CD14-positive monocyte (primary cell): ENCODE data around the gene PCBP1. TPM values are rescaled to one million over a fixed set of nuclear protein-coding genes. Genes with fewer than 3 reads are reported as not detected.

Experiments
- DNase-seq, 3 donors: peaks; one replicate each; pipeline ENCODE4 v3.0.0-alpha.2; 2011 to 2022
- H2AFZ ChIP-seq: 2 replicates; pipeline ENCODE4 v1.6.0; 2012; ENCODE audit warnings: mild to moderate bottlenecking, low read depth, low read length, inconsistent platforms; ENCODE audit not compliant: insufficient read depth, poor library complexity, severe bottlenecking
- H3K27ac ChIP-seq, 2 donors: 1 replicate in 1 of 2; 2 replicates in 1 of 2; pipeline ENCODE4 v1.5.1; 2012 to 2013; ENCODE audit warnings: low read length in 2 of 2, control low read depth in 1 of 2, inconsistent platforms in 1 of 2, low read depth in 1 of 2, mild to moderate bottlenecking in 1 of 2
- H3K27me3 ChIP-seq, 2 donors: one replicate each; pipeline versions ENCODE4 v1.6.0 to v1.6.1; 2011 to 2013; ENCODE audit warnings: low read length in 2 of 2; ENCODE audit not compliant: control insufficient read depth in 2 of 2, insufficient read depth in 2 of 2
- H3K36me3 ChIP-seq, 2 donors: replicated peaks in 1 of 2; 1 replicate in 1 of 2; 2 replicates in 1 of 2; pipeline versions ENCODE4 v1.5.1 to v1.6.1; 2012 to 2013; ENCODE audit warnings: low read length in 2 of 2, control low read depth in 1 of 2, inconsistent platforms in 1 of 2, mild to moderate bottlenecking in 1 of 2; ENCODE audit not compliant: insufficient read depth in 2 of 2, control insufficient read depth in 1 of 2
- H3K4me1 ChIP-seq, 2 donors: 1 replicate in 1 of 2; 2 replicates in 1 of 2; pipeline versions ENCODE4 v1.5.1 to v1.6.1; 2012 to 2013; ENCODE audit warnings: low read length in 2 of 2, control low read depth in 1 of 2, inconsistent platforms in 1 of 2, mild to moderate bottlenecking in 1 of 2, moderate library complexity in 1 of 2; ENCODE audit not compliant: insufficient read depth in 2 of 2, control insufficient read depth in 1 of 2
- H3K4me2 ChIP-seq: replicated peaks from 2 replicates; pipeline ENCODE3; 2012; ENCODE audit warnings: low read length, moderate library complexity, mild to moderate bottlenecking; ENCODE audit not compliant: poor library complexity, severe bottlenecking; ENCODE audit errors: extremely low read depth
- H3K4me3 ChIP-seq, 3 experiments: fragments of 200-600 bp in 1 of 3; sonication (generic) in 1 of 3; replicated peaks in 1 of 3; 1 replicate in 2 of 3; 2 replicates in 1 of 3; pipeline ENCODE4 v1.5.1; 2011 to 2013; ENCODE audit warnings: low read length in 3 of 3, mild to moderate bottlenecking in 3 of 3, control low read depth in 2 of 3, low read depth in 2 of 3, inconsistent platforms in 1 of 3, moderate library complexity in 1 of 3
- H3K79me2 ChIP-seq: 2 replicates; pipeline ENCODE4 v1.6.0; 2012; ENCODE audit warnings: mild to moderate bottlenecking, control low read depth, inconsistent platforms, low read length, moderate library complexity; ENCODE audit not compliant: insufficient read depth
- H3K9ac ChIP-seq: 2 replicates; pipeline ENCODE4 v1.6.0; 2017; ENCODE audit warnings: low read length, mild to moderate bottlenecking; ENCODE audit not compliant: insufficient read depth, poor library complexity, severe bottlenecking
- H3K9me3 ChIP-seq, 2 donors: replicated peaks in 1 of 2; 1 replicate in 1 of 2; 2 replicates in 1 of 2; pipeline versions ENCODE4 v1.5.1 to v1.6.1; 2012 to 2013; ENCODE audit warnings: low read length in 2 of 2, control low read depth in 1 of 2; ENCODE audit not compliant: control insufficient read depth in 1 of 2, insufficient read depth in 1 of 2
- H4K20me1 ChIP-seq: 2 replicates; pipeline ENCODE4 v1.6.0; 2012; ENCODE audit warnings: mild to moderate bottlenecking, low read length, control low read depth, moderate library complexity; ENCODE audit not compliant: insufficient read depth
- H3K27ac Mint-ChIP-seq, 7 donors: one replicate each; pipeline ENCODE4 v1.8.0; 2020; ENCODE audit warnings: mild to moderate bottlenecking in 7 of 7, mixed read lengths in 7 of 7, moderate library complexity in 6 of 7, inconsistent platforms in 2 of 7
- H3K27me3 Mint-ChIP-seq, 3 donors: one replicate each; pipeline ENCODE4 v1.8.0; 2021 to 2022; ENCODE audit warnings: low read depth in 3 of 3, mild to moderate bottlenecking in 3 of 3, mixed read lengths in 3 of 3, moderate library complexity in 3 of 3, inconsistent platforms in 1 of 3
- H3K36me3 Mint-ChIP-seq, 2 donors: one replicate each; pipeline ENCODE4 v1.8.0; 2020; ENCODE audit warnings: mixed read lengths in 2 of 2, inconsistent platforms in 1 of 2, mild to moderate bottlenecking in 1 of 2
- H3K4me1 Mint-ChIP-seq: one replicate; pipeline ENCODE4 v1.8.0; 2020; ENCODE audit warnings: mild to moderate bottlenecking, mixed read lengths
- H3K4me3 Mint-ChIP-seq, 2 donors: one replicate each; pipeline ENCODE4 v1.8.0; 2020; ENCODE audit warnings: mild to moderate bottlenecking in 2 of 2, mixed read lengths in 2 of 2, moderate library complexity in 1 of 2
- H3K9me3 Mint-ChIP-seq, 7 donors: one replicate each; pipeline ENCODE4 v1.8.0; 2020 to 2022; ENCODE audit warnings: mixed read lengths in 7 of 7, mild to moderate bottlenecking in 6 of 7, moderate library complexity in 6 of 7, inconsistent platforms in 2 of 7
- WGBS: methylation state at CpG from one replicate; pipeline ENCODE4 v1.1.5; 2013; ENCODE audit warnings: missing lambda C conversion rate; ENCODE audit not compliant: insufficient coverage; 5-methylcytosine and 5-hydroxymethylcytosine counted together
- intact Hi-C, 2 donors: fragments of 100-400 bp; cut with micrococcal nuclease; formaldehyde crosslinking; loops; one replicate each; pipeline versions ENCODE4 v1.15.0 to v1.15.1; 2023
- polyA plus RNA-seq, 3 donors: library from polyadenylated mRNA; depleted of rRNA in 1 of 3; unstranded in 2 of 3; stranded (reverse) in 1 of 3; fragments of 300-500 nt in 2 of 3; fragments of >200 nt in 1 of 3; fragmentation: Illumina TruSeq in 2 of 3; gene quantifications; 1 replicate in 2 of 3; 2 replicates in 1 of 3; pipeline ENCODE4 v1.2.3, GENCODE V29; 2012 to 2021
- TF ChIP-seq, protein P1 (sequence below): fragments of 200-600 bp; IDR thresholded peaks from one replicate; pipeline ENCODE4 v1.8.0; 2022; ENCODE audit warnings: antibody characterized with exemption, mild to moderate bottlenecking

Gene PCBP1
- polyA plus RNA-seq, 3 donors: 178 to 299 (median 194) TPM

DNA sequence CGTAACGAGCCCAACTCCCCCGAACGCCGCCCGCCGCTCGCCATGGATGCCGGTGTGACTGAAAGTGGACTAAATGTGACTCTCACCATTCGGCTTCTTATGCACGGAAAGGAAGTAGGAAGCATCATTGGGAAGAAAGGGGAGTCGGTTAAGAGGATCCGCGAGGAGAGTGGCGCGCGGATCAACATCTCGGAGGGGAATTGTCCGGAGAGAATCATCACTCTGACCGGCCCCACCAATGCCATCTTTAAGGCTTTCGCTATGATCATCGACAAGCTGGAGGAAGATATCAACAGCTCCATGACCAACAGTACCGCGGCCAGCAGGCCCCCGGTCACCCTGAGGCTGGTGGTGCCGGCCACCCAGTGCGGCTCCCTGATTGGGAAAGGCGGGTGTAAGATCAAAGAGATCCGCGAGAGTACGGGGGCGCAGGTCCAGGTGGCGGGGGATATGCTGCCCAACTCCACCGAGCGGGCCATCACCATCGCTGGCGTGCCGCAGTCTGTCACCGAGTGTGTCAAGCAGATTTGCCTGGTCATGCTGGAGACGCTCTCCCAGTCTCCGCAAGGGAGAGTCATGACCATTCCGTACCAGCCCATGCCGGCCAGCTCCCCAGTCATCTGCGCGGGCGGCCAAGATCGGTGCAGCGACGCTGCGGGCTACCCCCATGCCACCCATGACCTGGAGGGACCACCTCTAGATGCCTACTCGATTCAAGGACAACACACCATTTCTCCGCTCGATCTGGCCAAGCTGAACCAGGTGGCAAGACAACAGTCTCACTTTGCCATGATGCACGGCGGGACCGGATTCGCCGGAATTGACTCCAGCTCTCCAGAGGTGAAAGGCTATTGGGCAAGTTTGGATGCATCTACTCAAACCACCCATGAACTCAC lies 673 bp downstream of the PCBP1 start:
- peaks cover 5 to 17% of the 10 kb centered on the region in 2 donors for H3K36me3 ChIP-seq
- H3K4me1 ChIP-seq: peaks cover 54 to 67% of the 10 kb centered on the region in 2 donors
- peak overlapping the region; percentile 89 for H3K4me2 ChIP-seq
- peak; percentile 79 to 86 (median 80) for DNase-seq
- H3K9me3 ChIP-seq: no peaks in the 10 kb centered on the region
- H3K27ac ChIP-seq: peak overlapping the region; percentile 99
- peaks cover 4% of the 10 kb centered on the region for H4K20me1 ChIP-seq
- H3K4me1 Mint-ChIP-seq: peaks cover 55% of the 10 kb centered on the region
- WGBS: 0% methylated on average over 42 of the region's 58 CpGs
- H3K79me2 ChIP-seq: peaks cover 80% of the 10 kb centered on the region
- TF ChIP-seq, protein P1, sequence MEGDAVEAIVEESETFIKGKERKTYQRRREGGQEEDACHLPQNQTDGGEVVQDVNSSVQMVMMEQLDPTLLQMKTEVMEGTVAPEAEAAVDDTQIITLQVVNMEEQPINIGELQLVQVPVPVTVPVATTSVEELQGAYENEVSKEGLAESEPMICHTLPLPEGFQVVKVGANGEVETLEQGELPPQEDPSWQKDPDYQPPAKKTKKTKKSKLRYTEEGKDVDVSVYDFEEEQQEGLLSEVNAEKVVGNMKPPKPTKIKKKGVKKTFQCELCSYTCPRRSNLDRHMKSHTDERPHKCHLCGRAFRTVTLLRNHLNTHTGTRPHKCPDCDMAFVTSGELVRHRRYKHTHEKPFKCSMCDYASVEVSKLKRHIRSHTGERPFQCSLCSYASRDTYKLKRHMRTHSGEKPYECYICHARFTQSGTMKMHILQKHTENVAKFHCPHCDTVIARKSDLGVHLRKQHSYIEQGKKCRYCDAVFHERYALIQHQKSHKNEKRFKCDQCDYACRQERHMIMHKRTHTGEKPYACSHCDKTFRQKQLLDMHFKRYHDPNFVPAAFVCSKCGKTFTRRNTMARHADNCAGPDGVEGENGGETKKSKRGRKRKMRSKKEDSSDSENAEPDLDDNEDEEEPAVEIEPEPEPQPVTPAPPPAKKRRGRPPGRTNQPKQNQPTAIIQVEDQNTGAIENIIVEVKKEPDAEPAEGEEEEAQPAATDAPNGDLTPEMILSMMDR: no peak
- H3K4me3 Mint-ChIP-seq: peak overlapping the region; percentile 98 to 99
- H3K27me3 ChIP-seq: no peaks in the 10 kb centered on the region
- intact Hi-C loops: loop anchor here (2.0 to 10.0 kb wide), 5 partner anchors 53 to 207 kb away; partner anchors contain the start of genes MXD1 (in 1 of the 2) and SNRPG (in 1 of the 2)
- peak overlapping the region; percentile 98 to 100 (median 99) for H3K27ac Mint-ChIP-seq
- peaks cover 28 to 34% of the 10 kb centered on the region in 2 donors for H3K36me3 Mint-ChIP-seq
- no peak overlapping the region for H2AFZ ChIP-seq
- peak overlapping the region; percentile 94 to 100 (median 95) for H3K4me3 ChIP-seq
- peaks cover 0 to 3% (median 0%) of the 10 kb centered on the region in 7 donors for H3K9me3 Mint-ChIP-seq
- peak overlapping the region; percentile 96 for H3K9ac ChIP-seq
- peaks cover 0 to 5% (median 0%) of the 10 kb centered on the region in 3 donors for H3K27me3 Mint-ChIP-seq

DNA sequence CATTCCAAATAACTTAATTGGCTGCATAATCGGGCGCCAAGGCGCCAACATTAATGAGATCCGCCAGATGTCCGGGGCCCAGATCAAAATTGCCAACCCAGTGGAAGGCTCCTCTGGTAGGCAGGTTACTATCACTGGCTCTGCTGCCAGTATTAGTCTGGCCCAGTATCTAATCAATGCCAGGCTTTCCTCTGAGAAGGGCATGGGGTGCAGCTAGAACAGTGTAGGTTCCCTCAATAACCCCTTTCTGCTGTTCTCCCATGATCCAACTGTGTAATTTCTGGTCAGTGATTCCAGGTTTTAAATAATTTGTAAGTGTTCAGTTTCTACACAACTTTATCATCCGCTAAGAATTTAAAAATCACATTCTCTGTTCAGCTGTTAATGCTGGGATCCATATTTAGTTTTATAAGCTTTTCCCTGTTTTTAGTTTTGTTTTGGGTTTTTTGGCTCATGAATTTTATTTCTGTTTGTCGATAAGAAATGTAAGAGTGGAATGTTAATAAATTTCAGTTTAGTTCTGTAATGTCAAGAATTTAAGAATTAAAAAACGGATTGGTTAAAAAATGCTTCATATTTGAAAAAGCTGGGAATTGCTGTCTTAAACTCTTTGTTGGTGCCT lies 1.4 kb downstream of the PCBP1 start:
- Mint-ChIP-seq H3K4me1 (peaks cover 54% of the 10 kb centered on the region), H3K9me3 (peaks cover 0 to 3% (median 0%) of the 10 kb centered on the region in 7 donors), H3K4me3 (peak overlapping the region; percentile 98 to 99), H3K36me3 (peaks cover 23 to 32% of the 10 kb centered on the region in 2 donors), H3K27me3 (peaks cover 0 to 5% (median 0%) of the 10 kb centered on the region in 3 donors), H3K27ac (peak overlapping the region; percentile 98 to 100 (median 99))
- TF ChIP-seq, protein P1: no peak
- peaks cover 4% of the 10 kb centered on the region for H4K20me1 ChIP-seq
- H3K4me2 ChIP-seq: peak overlapping the region; percentile 89
- H3K27ac ChIP-seq: peak overlapping the region; percentile 99
- peaks cover 0 to 9% of the 10 kb centered on the region in 2 donors for H3K36me3 ChIP-seq
- H3K4me3 ChIP-seq: peak overlapping the region; percentile 94 to 100 (median 95)
- H3K27me3 ChIP-seq: no peaks in the 10 kb centered on the region
- DNase-seq: no peak
- peaks cover 80% of the 10 kb centered on the region for H3K79me2 ChIP-seq
- 0% methylated on average over 5 of the region's 8 CpGs for WGBS
- peaks cover 53 to 66% of the 10 kb centered on the region in 2 donors for H3K4me1 ChIP-seq
- intact Hi-C loops: loop anchor here (5.0 to 10.0 kb wide), 3 partner anchors 171 to 206 kb away; partner anchors contain the start of genes MXD1 (in 1 of the 2) and SNRPG (in 1 of the 2)
- no peak overlapping the region for H2AFZ ChIP-seq
- H3K9me3 ChIP-seq: no peaks in the 10 kb centered on the region
- H3K9ac ChIP-seq: peak overlapping the region; percentile 96
